ENCODE measurements around the gene DGKQ. TPM values are rescaled to one million over a fixed set of nuclear protein-coding genes. Genes with fewer than 3 reads are reported as not detected.

The DGKQ gene
- total and polyA plus RNA-seq, 2 experiments from 2014 or later, result 15.1 to 17.1 TPM

DNA sequence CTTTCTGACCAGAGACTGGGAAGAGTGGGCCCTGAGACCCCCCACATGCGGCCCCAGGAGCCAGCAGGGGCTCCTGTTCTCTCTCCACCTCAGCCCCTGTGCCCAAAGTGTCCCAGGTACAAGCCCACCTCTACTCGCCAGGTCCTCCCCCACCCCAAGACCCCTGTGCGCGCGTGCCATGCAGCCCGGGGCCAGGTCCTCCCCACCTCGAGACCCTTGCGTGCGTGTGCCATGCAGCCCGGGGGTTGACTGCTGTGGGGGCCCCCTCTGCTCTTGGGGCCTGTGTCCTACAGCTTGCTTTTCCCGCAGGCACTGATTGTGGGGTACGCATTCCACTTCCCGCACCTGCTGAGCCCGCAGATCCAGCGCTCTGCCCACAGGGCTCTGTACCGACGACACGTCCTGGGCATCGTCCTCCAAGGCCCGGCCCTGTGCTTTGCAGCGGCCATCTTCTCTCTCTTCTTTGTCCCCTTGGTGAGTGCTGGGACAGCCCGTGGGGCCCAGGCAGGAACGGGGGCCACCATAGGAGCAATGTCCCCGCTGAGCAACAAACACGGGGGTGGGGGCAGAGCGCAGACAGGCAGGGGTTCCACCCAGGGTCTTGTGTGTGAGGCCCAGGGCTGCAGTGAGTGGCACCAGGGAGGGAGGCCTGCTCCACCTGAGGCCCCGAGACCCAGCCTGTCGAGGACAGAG lies 20.3 kb downstream of the DGKQ start:
- Histone ChIP-seq H3K36me3 (no peaks in the 10 kb centered on the region), H3K27me3 (no peaks in the 10 kb centered on the region), H3K9me3 (ENCODE audit: low read depth) (no peaks in the 10 kb centered on the region), H3K4me3 (no peak overlapping the region), H3K27ac (no peak overlapping the region), H3K4me1 (ENCODE audit: low read depth) (peaks cover 5% of the 10 kb centered on the region)
- no peak for DNase-seq (ENCODE audit: low read depth in 1 of 2, low spot score in 1 of 2)
- TF ChIP-seq, protein P1, sequence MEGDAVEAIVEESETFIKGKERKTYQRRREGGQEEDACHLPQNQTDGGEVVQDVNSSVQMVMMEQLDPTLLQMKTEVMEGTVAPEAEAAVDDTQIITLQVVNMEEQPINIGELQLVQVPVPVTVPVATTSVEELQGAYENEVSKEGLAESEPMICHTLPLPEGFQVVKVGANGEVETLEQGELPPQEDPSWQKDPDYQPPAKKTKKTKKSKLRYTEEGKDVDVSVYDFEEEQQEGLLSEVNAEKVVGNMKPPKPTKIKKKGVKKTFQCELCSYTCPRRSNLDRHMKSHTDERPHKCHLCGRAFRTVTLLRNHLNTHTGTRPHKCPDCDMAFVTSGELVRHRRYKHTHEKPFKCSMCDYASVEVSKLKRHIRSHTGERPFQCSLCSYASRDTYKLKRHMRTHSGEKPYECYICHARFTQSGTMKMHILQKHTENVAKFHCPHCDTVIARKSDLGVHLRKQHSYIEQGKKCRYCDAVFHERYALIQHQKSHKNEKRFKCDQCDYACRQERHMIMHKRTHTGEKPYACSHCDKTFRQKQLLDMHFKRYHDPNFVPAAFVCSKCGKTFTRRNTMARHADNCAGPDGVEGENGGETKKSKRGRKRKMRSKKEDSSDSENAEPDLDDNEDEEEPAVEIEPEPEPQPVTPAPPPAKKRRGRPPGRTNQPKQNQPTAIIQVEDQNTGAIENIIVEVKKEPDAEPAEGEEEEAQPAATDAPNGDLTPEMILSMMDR (IDR thresholded peaks at IDR 0.05; ENCODE audit: low read depth, low read length), result no peak

DNA sequence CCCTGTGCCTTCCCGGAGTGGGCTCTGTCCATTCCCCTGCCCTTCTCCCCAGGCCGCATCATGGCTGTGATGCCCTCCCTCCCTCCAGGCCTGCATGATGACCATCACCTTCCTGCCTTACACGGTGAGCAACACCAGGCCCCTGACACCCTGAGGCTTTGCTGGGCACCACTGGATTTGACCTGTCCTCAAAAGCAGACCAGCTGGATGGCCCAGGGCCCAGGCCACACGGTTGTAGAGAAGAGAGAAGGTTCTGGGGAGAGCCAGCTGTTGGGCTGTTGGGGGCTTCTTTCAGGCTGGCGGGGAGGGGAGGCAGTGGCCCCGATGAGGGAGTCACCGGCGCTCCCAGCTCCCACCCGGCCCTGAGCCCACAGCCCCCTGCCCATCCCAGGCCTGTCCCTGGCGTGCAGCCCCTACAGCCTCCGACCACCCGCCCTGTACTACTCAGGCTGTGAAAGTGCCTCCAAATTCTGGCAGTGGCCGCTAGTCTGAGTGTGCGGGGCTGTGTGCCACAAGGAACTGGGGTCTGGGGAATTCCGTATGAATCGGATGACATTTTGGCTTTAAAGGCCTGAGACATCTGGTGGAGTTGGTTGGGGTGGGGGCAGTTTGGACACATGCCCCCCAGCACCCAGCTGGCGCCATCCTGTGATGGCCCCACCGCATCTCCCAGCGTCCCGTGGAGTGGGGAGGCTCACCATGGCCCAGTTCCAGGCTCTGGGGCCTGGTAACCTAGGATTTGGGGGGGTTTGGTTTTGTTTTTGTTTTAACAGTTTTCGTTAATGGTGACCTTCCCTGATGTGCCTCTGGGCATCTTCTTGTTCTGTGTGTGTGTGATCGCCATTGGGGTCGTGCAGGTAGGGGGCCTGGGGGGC lies 21.5 kb downstream of the DGKQ start:
- DNase-seq (ENCODE audit: low read depth in 1 of 2, low spot score in 1 of 2), result no peak
- no peak overlapping the region for H3K4me3 ChIP-seq
- H3K4me1 ChIP-seq (ENCODE audit: low read depth), result peaks cover 5% of the 10 kb centered on the region
- H3K27me3 ChIP-seq, result no peaks in the 10 kb centered on the region
- no peaks in the 10 kb centered on the region for H3K9me3 ChIP-seq (ENCODE audit: low read depth)
- H3K36me3 ChIP-seq, result no peaks in the 10 kb centered on the region
- TF ChIP-seq, protein P1 (IDR thresholded peaks at IDR 0.05; ENCODE audit: low read depth, low read length), result no peak
- H3K27ac ChIP-seq, result no peak overlapping the region

DNA sequence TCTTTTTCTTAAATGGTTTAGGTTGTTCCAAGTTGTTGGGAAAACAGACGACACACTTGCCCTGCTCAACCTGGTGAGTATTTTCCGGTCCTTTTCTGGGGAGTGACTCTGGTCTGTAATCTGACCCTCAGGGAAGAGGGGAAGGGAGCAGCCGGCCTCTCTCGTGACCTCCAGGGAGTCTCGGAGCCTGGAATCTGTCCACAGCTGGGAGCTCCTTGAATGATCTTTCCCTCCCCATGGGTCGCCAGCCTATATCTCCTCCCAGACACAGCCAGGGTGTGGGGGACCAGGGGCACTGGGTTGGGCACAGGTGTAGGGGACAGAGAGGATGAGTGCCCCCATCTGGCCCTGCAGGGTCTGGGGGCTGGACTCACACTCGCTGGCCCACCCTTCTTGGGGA lies 22.2 kb downstream of the DGKQ start:
- H3K4me1 ChIP-seq (ENCODE audit: low read depth), result peaks cover 5% of the 10 kb centered on the region
- H3K27ac ChIP-seq, result no peak overlapping the region
- no peak overlapping the region for H3K4me3 ChIP-seq
- H3K27me3 ChIP-seq, result no peaks in the 10 kb centered on the region
- peak in 1 of 2 donors; percentile 59 for DNase-seq (ENCODE audit: low read depth in 1 of 2, low spot score in 1 of 2)
- no peaks in the 10 kb centered on the region for H3K36me3 ChIP-seq
- H3K9me3 ChIP-seq (ENCODE audit: low read depth), result no peaks in the 10 kb centered on the region
- TF ChIP-seq, protein P1 (IDR thresholded peaks at IDR 0.05; ENCODE audit: low read depth, low read length), result no peak

DNA sequence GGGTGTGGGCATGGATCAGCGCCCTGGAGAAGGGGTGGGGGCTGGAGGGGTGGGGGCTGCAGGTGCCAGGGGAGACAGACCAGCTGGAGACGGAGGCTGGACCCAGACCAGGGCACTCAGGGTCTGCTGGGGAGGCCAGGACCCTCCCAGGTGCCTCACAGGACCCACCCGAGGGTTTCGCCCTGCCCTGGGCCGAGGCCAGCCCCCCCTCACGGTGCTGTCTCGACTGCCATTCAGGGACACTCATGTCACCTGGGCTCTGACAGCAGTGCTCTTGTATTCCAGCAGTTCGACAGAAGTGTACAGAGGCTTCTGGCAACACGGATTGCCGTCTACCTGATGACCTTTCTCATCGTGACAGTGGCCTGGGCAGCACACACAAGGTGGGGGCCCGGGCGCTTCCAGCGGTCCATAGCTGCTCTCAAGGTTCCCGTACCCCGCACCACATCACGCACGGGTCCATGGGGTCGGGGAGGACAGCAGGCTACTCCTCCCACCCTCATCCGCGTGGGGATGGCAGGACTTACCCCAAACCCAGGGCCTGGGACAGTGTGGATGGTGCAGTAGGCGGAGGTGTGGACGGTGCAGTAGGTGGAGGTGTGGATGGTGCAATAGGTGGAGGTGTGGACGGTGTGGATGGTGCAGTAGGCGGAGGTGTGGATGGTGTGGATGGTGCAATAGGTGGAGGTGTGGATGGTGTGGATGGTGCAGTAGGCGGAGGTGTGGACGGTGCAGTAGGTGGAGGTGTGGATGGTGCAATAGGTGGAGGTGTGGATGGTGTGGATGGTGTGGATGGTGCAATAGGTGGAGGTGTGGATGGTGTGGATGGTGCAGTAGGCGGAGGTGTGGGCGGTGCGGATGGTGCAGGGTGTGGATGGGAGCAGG lies 23.0 kb downstream of the DGKQ start:
- H3K4me1 ChIP-seq (ENCODE audit: low read depth), result peaks cover 5% of the 10 kb centered on the region
- TF ChIP-seq, protein P1 (IDR thresholded peaks at IDR 0.05; ENCODE audit: low read depth, low read length), result no peak
- no peaks in the 10 kb centered on the region for H3K36me3 ChIP-seq
- DNase-seq (ENCODE audit: low read depth in 1 of 2, low spot score in 1 of 2), result no peak
- H3K9me3 ChIP-seq (ENCODE audit: low read depth), result no peaks in the 10 kb centered on the region
- no peak overlapping the region for H3K4me3 ChIP-seq
- no peaks in the 10 kb centered on the region for H3K27me3 ChIP-seq
- H3K27ac ChIP-seq, result no peak overlapping the region

DNA sequence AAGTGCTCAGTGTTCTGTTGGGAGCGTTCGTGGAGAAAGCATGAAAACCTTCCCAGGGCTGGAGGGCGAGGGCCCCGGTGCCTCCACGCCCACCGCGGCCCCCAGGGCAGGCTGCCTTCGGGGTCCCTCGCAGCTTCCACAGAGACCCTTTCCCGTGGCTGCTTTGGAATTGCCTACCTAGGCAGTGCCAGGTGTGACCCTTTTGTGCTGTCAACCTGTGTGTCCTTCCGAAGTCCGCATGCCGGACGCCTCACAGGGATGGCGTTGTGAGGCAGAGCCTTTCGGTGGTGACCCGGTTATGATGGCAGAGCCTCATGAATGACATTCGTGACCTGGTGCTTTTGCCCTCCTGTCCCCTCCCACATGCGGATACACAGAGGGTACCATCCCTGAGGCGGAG lies 23.7 kb downstream of the DGKQ start:
- Histone ChIP-seq H3K9me3 (ENCODE audit: low read depth) (no peaks in the 10 kb centered on the region), H3K4me1 (ENCODE audit: low read depth) (peaks cover 7% of the 10 kb centered on the region), H3K27me3 (no peaks in the 10 kb centered on the region), H3K27ac (no peak overlapping the region), H3K36me3 (no peaks in the 10 kb centered on the region), H3K4me3 (no peak overlapping the region)
- DNase-seq (ENCODE audit: low read depth in 1 of 2, low spot score in 1 of 2), result no peak
- TF ChIP-seq, protein P1 (IDR thresholded peaks at IDR 0.05; ENCODE audit: low read depth, low read length), result no peak

All from cardiac muscle cell (in vitro differentiated cells and primary cell).